NCI-H1092 (cell line): ENCODE data around the gene SFI1.
"Not testable (repeated sequence)": the region's sequence is repeated elsewhere in the genome, so short reads cannot be mapped to it uniquely, and the experiment has no call there.

Experiments
- DNase-seq: peaks from one replicate; lab custom pipeline; 2025; lab: John Stamatoyannopoulos, UW

SFI1 gene

GRCh38 chr22:31635638-31636306, 139.4 kb downstream of the SFI1 start:
- no peak for DNase-seq

DNA sequence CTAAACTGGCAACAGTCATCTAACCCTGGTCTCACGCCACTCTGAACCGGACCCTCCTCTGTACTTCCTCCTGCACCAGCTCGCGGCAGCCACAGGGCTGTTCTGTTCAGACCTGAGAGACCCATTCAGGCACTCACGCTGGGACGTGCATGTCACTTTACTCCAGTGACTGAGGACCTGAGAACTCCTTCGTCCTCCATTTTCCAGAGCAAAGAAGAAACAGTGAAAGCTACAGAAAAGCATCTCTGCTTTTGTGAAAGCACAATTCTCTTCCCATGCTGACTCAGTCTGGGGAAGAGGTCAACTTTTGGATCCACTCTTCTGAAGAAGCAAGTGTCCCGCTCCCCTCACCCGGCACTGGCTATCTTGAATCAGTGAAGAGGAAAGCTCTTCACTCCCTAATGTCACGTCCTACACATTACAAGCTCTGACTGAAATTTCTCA, 141.1 kb downstream of the SFI1 start:
- DNase-seq, result no peak

GRCh38 chr22:31637891-31638618, 141.7 kb downstream of the SFI1 start:
- no peak for DNase-seq

DNA sequence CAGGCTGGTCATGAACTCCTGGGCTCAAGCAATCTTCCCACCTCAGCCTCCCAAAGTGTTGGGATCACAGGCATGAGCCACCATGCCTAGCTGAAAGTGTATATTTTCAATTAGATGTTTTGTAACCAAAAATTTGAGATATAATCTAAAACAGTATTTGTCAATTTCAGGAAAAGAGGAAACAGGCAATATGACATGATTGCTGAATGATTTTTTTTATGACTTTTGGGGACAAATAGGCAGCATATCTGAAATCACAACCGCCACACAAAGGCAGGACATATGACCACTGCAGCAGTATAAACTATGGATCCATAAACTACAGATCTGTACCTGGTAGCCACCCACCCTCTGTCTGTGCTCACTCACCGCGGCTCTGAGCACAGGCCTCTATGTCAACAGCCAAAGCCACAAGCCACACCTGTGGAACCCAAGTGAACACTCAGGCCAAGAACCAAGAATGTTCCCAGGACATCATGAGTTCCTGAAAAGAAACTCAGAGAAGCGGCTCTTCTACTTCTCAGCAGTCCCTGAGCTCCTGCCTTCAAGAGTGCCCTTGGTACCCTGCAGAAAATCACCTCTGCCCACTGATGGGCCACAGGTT, 143.2 kb downstream of the SFI1 start:
- DNase-seq, result no peak

DNA sequence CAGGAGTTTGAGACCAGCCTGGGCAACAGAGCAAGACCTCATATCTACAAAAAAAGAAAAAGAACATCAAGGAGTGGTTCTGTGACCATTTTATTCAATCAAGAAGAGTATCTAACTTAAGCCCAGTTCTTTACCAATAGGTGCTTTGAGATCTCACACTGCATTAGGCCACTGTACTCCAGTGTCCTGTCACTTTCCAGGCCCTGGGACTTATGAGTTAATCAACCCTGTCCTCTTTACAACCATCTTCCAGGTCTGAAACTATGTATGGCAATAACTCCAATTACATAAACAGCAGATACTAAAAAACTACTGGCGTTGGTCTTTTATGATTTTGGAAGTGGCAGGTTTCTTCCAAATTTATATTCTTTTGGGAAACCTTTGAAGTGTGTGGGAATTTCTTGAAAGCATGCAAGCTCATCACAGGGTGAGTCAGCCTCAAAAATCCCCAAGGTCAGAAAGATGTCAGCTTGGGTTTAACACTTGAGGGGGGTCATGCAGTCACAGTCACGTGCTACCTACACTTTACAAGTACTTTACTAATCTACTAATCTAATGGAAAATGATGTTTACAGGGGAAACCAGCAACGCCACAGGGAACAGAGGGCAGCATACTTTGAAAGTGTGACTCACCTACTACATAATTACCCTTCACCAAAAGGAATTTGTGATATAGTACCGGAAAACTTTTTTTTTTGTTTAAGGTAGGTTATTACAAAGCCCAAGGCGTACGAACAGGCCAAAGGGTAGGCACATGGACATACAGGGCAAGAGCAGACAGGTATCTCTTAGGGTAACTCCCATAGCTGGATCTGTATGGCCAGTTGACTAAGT, 150.1 kb downstream of the SFI1 start:
- no peak for DNase-seq

DNA sequence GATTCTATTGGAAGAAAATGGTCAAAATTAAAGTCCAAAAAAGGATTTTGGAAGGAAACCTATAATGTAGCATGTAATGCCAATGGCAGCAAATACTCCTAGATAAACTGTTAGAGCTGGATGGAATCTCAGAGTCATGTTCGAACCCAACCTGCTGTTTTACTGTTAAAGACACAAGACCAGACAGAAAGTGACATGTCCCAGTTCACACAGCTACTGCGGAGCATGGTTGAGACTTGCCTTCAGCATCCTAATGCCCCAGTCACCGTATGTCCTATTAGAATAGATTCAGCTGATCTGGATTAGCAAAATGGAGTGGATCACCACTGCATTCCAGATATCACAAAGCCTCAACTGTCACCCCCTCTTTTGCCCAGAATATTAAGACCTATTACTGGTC, 150.7 kb downstream of the SFI1 start:
- no peak for DNase-seq

DNA sequence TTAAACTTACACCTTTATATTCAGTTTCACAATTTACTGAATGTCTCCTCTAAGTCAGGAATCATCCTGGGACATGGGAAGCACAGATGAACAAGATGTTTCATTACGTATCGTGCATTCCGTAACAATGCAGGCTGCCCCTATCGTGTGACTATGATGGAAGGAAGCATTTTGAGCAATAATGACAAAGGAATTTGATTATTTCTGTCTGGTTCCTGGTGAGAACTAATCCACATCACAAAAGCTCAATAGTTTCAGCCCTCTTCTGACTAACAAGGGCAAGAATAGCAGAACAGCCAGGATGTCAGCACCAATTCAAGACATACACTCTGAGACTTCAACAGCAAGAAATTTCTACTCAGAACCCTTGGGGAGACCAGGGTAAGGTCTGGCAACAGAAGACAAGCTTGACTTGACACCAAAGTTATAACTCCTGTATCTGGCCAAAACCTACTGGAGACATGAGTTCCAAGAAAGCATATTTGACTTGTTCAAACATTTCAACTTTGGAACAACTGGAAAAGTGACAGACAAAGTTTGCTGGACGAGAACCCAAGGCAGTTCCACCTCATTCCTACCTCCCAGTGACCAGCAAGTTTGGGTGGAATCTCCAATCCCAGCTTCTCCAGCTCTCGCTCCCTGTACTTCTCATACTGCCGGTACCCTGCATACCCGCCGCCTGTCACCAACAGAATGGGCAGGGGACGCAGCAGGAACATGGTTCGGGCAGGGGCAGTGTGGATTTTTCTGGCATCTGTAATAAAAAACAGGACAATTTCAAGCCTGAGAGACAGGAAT, 151.4 kb downstream of the SFI1 start:
- DNase-seq, result no peak

- no peak for DNase-seq
Measured at GRCh38 chr22:31650391-31650790, 154.1 kb downstream of the SFI1 start.

GRCh38 chr22:31651664-31652063, 155.3 kb downstream of the SFI1 start:
- no peak for DNase-seq

GRCh38 chr22:31652088-31652487, 155.8 kb downstream of the SFI1 start:
- DNase-seq, result no peak

GRCh38 chr22:31652911-31653684, 156.8 kb downstream of the SFI1 start:
- no peak for DNase-seq

DNA sequence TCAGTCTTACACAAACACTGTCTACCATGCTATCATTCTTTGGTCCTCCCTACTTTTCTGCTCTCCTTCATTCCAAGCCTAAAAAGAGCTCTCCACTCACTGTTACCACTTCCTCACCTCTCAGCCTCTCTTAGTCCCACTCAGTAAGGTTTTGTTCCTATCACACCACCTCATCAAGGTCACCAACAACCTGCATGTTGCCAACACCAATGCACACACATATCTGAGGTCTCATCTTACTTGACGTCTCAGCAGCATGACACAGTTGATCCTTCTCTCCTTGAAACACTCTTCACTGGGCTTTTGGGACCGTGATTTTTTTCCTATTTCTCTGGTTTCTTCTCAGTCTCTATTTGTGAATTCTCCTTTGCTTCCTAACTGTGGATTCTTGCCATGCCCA, 157.6 kb downstream of the SFI1 start:
- DNase-seq, result no peak

DNA sequence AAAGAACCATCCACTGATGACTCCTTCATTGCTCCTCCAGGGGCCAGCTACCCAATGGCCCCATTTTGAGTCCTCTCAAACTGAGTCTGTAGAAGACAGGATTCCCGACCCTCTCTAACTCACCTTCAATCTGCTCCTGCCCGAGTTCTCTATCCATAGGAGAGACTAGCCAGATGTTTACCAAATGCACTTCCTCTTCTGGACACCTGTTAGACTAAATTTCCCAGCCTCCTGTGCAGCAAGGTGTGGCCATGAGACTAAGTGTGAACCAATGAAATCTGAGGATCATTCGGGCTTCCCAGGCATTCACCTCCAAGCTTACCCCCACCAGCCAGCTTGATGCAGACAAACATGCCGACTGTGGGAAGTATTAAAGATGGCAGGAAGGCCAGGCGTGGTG, 158.1 kb downstream of the SFI1 start:
- no peak for DNase-seq

DNA sequence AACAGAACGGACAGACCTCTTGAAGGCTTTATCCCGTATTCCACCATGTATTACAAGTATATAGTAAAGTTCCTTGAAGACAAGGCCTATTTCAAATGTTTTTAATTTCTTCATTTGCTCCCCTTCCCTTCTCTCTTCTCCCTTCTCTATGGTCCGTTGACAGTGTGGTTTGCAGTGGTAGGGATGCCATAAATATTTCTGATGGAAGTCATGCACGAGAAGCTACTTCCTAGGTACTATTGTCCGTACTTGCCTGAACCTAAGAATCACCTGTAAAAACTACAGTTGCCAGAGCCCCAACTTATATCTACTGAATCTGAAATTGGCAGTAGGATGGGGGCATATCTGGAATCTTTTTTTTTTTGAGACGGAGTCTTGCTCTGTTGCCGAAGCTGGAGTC, 162.9 kb downstream of the SFI1 start:
- no peak for DNase-seq

DNA sequence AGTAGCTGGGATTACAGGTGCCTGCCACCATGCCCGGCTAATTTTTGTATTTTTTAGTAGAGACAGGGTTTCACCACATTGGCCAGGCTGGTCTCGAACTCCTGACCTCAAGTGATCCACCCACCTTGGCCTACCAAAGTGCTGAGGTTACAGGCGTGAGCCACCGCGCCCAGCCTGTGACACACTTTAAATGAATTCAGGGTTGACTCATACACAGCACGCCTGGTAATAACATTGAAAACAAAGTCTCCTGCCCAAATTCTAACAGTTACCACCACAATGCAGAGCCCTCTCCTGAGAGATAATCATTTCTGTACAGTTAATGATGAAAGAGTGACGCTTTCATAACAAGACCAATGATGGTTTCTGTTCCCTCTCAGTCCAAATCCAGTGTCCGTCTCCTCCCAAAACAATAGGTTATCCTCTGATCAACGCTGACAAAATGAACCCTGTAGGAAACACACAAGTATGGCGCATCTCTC, 164.6 kb downstream of the SFI1 start:
- DNase-seq, result not testable (repeated sequence)

DNA sequence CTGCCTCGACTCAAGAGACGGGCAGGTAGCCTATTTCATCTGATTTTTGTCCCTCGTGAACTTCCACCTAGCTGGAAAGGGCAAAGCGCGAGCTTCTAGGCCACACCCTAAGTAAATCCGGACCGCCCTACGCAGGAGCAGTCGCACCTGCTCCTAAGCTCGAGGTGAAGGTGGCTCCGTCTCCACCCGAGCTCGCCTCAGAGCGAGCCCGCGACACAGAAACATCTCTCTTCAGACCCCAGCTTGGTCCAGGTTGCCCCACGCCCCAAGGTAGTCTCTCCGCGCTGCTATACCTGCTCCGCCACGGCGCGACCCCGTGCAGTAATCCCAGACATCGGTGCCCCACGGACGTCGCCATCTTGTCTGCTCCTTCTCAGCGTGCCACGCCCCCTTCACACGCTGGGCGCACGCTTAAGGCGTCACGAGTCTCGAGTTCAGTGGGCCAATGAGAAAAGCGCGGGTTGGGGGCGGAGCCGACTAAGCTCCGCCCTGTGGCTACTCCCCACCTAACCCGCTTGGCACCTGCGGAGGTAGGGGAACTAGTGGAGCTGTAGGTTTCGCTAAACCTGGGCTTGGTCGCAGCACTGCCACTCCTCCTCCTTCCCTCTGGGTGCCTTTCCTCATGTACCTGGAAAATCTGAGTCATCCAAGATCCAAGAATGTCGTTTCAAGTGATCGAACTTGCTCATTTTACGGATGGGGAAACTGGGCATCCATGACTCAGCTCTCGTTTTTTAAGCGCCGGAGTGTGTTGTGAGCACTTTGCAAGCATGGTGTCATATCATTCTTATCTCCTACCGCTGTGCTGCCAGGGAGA, 165.7 kb downstream of the SFI1 start, which contains the start of gene PISD:
Gene PISD, minus strand, starts transcription at position 365 of the 817 bp plus-strand sequence. Its CDS starts 7 bp downstream, at position 358.
- DNase-seq, result peak; percentile 97

DNA sequence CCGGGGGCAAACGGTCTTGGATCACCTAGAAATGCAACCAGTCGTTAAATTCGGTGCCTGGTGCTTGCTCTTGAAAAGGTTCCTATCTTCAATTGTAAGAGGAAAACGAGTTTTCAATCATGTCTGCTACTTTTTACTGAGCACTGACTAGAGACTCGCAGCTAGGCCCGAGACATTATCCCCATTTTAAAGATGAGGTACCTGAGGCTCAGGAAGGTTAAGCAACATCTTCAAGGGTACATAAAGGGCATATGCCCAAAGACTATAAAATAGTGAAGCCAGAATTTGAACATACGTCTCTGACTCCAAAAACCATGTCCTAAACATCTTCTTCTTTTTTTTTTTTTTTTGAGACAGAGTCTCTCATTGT, 166.3 kb downstream of the SFI1 start:
- DNase-seq, result no peak
